ENCODE data around the gene PC. TPM values are rescaled to one million over a fixed set of nuclear protein-coding genes. Genes with fewer than 3 reads are reported as not detected.

PC gene
- polyA plus RNA-seq, 3 donors from 2014 or later = 3.7 to 4.2 TPM; not detected in 1

DNA sequence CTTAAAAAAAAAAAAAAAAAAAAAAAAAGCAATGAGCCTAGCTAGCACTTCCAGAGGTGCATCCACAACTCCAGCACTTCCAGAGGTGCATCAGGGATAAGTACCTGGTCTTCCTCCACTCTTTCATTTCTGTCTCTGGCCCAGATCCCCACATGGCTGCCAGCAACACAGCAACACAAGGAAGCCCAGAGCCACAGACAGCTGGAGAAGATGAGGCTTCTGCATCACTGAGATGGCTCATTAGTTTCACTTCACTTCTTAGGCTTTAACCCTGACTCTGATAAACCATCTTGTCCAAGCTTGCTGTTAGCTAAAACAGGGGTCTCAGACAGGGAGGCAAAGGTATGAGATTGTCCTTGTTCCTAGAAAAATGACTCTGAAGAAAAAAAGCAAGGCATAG is 35.6 kb downstream of the PC start:
- Mint-ChIP-seq H3K4me1 (no peaks in the 10 kb centered on the region), H3K36me3 (peaks cover 0 to 2% (median 0%) of the 10 kb centered on the region in 3 donors), H3K4me3 (no peak overlapping the region), H3K9me3 (no peaks in the 10 kb centered on the region), H3K27me3 (ENCODE audit: low read depth in 3 of 3) (peaks cover 0 to 6% (median 3%) of the 10 kb centered on the region in 3 donors), H3K27ac (no peak overlapping the region)
- no peak for DNase-seq

DNA sequence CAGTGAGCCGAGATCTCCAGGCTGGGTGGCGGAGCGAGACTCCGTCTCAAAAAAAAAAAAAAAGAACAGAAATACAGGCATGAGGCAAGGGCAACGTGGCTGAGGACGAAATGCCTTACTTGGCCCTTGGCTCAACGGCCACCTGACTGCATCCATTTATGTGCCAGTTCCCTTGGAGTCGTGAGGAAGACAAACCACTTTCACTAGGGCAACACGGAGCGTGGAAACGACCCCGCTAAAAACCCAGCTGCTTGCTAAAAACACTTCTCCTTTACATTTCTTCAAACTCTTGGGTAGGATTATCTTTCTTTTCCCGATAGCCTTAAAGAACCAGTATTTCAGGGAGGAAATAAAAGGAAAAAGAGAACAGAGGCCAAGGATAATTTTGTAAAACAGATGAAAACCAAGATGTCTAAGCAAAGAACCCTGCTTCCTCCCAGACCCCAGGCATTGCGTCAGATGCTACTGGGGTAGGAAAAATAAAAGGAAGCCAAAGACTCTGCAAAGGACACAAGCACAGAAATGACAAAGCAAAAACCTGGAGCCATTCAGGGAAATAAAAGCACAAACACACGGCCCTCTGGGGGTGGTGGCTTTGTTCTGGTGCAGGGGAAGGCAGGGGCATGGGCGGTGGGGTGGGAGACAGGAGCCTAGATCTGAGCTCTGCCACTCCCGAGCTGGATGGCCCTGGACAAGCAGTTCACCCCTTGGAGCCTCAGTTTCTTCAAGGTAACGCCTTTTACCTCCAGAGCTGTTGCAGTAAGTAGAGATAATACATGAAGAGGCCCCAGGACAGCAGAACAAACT is 37.0 kb downstream of the PC start:
- Mint-ChIP-seq H3K4me1 (no peaks in the 10 kb centered on the region), H3K9me3 (no peaks in the 10 kb centered on the region), H3K27ac (no peak overlapping the region), H3K36me3 (peaks cover 0 to 2% (median 0%) of the 10 kb centered on the region in 3 donors), H3K27me3 (ENCODE audit: low read depth in 3 of 3) (peaks cover 0 to 6% (median 3%) of the 10 kb centered on the region in 3 donors), H3K4me3 (no peak overlapping the region)
- no peak for DNase-seq

DNA sequence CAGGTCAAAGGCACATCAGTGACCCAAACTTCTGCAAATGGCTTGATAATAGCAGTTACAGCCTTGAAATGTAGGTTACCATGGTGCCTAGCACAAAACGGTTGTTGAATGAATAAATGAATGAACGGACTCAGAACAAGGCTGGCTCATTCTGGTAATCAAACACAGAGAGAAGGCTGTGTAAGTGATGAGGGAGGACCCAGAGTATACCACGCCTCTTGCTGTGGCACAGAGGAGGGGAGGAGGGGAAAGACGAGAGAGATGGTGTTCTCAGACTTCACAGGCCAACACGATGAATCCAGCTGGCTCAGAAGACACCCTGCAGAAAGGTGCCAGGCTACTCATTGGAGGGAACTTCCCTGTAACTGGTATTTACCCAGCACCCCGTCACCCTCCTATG is 38.3 kb downstream of the PC start:
- DNase-seq = no peak
- H3K27me3 Mint-ChIP-seq (ENCODE audit: low read depth in 3 of 3) = peaks cover 0 to 8% (median 3%) of the 10 kb centered on the region in 3 donors
- peaks cover 0 to 2% (median 0%) of the 10 kb centered on the region in 3 donors for H3K36me3 Mint-ChIP-seq
- H3K27ac Mint-ChIP-seq = no peak overlapping the region
- H3K4me1 Mint-ChIP-seq = no peaks in the 10 kb centered on the region
- no peaks in the 10 kb centered on the region for H3K9me3 Mint-ChIP-seq
- H3K4me3 Mint-ChIP-seq = no peak overlapping the region

DNA sequence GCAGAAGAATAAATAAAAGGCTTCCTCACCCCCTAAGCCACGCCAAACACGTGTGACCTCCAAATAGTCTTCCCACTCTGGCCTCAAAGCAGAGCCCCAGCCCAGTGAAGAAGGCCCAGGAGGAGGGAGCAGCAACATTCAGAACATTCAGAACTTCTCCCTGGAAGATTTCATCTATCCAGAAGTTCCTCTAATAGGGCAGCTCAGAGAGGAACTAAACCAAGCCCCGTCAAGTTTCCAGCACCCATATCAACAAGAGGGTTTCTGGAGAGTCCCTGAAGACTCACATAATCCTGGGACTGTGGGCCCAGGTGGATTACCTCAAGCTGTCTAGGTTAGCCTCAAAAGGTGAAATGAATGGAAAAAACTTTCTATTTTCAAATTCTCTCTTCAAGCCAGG is 39.4 kb downstream of the PC start:
- DNase-seq = no peak
- Mint-ChIP-seq H3K27ac (no peak overlapping the region), H3K36me3 (peaks cover 0 to 2% (median 0%) of the 10 kb centered on the region in 3 donors), H3K9me3 (no peaks in the 10 kb centered on the region), H3K27me3 (ENCODE audit: low read depth in 3 of 3) (peaks cover 0 to 4% (median 3%) of the 10 kb centered on the region in 3 donors), H3K4me1 (no peaks in the 10 kb centered on the region), H3K4me3 (no peak overlapping the region)

DNA sequence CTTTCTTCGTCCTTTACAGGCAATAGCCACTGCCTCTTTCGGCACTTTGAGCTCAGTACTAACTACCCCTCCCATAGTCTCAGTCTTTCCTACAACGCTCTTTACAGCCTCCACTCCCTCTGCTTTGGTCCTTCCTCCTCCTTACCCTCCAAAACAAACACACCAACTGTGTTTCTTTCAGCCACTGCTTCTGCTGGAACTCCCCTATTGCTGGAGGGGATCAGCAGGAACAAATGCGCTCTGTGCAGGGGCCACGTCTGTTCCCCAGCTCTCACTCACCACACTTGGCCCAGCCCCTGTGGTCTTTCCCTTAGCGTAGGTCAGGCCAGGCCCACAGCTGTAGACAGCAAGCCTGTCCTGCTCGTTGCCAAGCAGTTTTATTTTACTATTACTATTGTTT is 42.3 kb downstream of the PC start:
- Mint-ChIP-seq H3K27ac (no peak overlapping the region), H3K4me1 (no peaks in the 10 kb centered on the region), H3K9me3 (no peaks in the 10 kb centered on the region), H3K27me3 (ENCODE audit: low read depth in 3 of 3) (peaks cover 0 to 3% (median 2%) of the 10 kb centered on the region in 3 donors), H3K4me3 (no peak overlapping the region), H3K36me3 (peaks cover 0 to 2% (median 0%) of the 10 kb centered on the region in 3 donors)
- DNase-seq = no peak

DNA sequence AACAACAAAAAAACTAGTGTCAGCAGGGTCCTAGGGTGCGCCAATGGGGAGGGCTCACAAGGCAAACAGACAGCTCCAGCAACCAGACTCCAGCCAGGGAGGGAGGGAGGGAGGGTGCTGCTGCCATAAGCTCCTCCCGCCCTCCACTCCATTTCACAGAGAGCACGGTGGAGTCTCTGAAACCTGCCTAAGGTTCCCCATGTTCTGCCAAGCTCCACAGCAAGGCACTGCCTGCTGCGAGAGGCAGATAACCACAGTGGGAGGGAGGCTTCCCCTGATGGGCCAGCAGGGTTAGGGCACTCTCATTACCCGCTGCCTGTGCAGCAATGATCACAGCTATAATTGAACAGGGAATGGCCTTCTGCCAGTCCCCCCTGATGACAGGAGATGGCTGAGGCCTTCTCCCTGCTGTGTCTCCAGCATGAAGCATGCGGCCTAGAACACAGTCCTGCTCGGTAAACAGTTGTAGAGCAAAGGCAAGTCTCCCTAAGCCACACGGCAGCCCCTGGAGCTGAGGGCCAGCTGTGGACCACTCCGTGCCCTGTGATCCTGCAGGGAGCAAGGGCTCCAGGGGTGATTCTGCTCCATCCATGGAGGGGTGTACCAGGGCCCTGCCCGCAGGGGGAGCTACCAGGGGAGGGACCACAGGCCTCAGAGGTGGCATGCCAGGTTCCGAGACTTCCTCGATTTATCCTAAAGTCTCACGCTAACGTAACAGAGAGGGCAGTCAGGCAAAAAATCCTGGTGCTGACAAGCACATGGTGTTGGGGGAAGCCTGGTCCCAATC is 42.9 kb downstream of the PC start:
- no peaks in the 10 kb centered on the region for H3K4me1 Mint-ChIP-seq
- no peaks in the 10 kb centered on the region for H3K9me3 Mint-ChIP-seq
- DNase-seq = no peak
- no peak overlapping the region for H3K4me3 Mint-ChIP-seq
- peaks cover 0 to 3% (median 2%) of the 10 kb centered on the region in 3 donors for H3K27me3 Mint-ChIP-seq (ENCODE audit: low read depth in 3 of 3)
- H3K27ac Mint-ChIP-seq = no peak overlapping the region
- peaks cover 0 to 2% (median 0%) of the 10 kb centered on the region in 3 donors for H3K36me3 Mint-ChIP-seq

DNA sequence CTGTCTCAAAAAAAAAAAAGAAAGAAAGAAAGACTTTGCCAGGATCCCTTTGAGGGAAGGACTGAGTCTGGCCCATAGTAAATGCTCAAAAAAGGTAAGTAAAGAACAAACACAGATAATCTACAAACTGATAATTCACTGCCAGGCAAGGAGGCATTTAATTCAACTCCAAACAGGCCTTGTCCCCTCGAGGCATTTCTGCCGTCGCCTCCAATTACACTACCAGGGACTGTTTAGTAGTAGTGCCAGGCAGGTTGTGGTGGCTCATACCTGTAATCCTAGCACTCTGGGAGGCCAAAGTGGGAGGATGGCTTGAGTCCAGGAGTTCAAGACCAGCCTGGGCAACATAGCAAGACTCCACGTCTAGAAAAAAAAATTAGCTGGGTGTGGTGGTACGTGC is 43.7 kb downstream of the PC start:
- no peak for DNase-seq
- H3K36me3 Mint-ChIP-seq = no peaks in the 10 kb centered on the region
- H3K27ac Mint-ChIP-seq = no peak overlapping the region
- H3K27me3 Mint-ChIP-seq (ENCODE audit: low read depth in 3 of 3) = peaks cover 0 to 2% (median 2%) of the 10 kb centered on the region in 3 donors
- no peaks in the 10 kb centered on the region for H3K4me1 Mint-ChIP-seq
- no peak overlapping the region for H3K4me3 Mint-ChIP-seq
- no peaks in the 10 kb centered on the region for H3K9me3 Mint-ChIP-seq

DNA sequence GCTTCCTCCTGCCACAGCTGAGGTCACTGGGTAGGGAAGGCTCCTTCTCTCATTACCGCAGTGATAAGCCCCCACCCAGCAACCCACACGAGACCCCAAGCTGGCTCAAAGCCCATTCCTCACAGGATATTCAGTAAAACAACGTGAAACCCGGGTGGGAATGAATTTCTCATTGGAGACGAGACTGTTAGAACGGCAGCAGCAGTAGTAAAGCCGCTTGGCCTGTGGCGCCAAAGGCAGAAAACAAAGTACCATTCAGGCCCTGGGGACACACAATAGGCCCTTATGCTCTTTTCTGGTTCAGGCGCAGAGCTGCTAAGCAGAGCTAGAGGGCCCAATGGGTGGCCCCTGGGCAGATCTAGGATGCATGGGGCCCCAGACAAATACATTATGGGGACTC is 45.3 kb downstream of the PC start:
- Mint-ChIP-seq H3K27ac (no peak overlapping the region), H3K36me3 (no peaks in the 10 kb centered on the region), H3K4me1 (no peaks in the 10 kb centered on the region), H3K9me3 (no peaks in the 10 kb centered on the region), H3K4me3 (no peak overlapping the region), H3K27me3 (ENCODE audit: low read depth in 3 of 3) (peaks cover 0 to 2% (median 0%) of the 10 kb centered on the region in 3 donors)
- DNase-seq = no peak

DNA sequence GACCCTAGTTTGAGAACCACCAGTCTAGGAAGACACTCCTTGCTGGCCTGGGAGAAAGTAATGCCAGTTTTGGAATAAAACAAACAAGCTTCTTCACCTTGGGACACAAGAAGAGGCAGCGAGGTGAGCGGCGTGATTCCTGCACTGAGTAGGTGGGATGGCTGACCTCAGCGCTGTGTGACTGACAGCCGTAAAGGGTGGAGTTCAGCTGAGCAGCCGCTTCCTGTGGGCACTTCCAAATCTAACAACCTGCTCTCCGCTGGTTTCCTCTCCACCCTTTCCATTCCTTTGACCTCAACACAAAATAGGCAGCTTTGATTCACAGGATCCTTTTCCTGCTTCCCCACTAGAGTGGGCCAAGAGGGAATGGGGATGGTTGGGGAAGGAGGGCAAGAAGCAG is 45.8 kb downstream of the PC start:
- Mint-ChIP-seq H3K4me3 (no peak overlapping the region), H3K27me3 (ENCODE audit: low read depth in 3 of 3) (peaks cover 0 to 2% (median 0%) of the 10 kb centered on the region in 3 donors), H3K36me3 (no peaks in the 10 kb centered on the region), H3K27ac (no peak overlapping the region), H3K9me3 (no peaks in the 10 kb centered on the region), H3K4me1 (no peaks in the 10 kb centered on the region)
- no peak for DNase-seq

DNA sequence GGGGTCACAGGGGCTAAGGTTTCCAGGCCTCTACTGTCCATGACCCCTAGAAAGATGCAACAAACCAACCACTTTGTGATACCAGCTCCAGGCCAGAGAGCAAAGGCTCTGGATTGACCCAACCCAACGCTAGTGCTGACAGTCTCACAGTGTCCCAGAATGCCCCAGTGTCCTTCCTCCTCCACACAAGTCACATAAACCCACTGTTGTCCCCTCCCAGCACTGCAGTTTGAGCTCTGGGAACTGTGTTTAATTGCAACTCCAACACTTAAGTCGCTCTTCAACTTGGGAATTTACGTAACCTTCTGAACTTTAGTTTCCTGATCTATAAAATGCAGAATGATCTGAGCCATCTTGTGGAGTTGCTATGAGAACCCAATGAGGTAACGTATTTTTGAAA is 47.5 kb downstream of the PC start:
- no peaks in the 10 kb centered on the region for H3K9me3 Mint-ChIP-seq
- H3K4me1 Mint-ChIP-seq = no peaks in the 10 kb centered on the region
- H3K4me3 Mint-ChIP-seq = no peak overlapping the region
- DNase-seq = no peak
- H3K27me3 Mint-ChIP-seq (ENCODE audit: low read depth in 3 of 3) = peaks cover 0 to 2% (median 0%) of the 10 kb centered on the region in 3 donors
- H3K27ac Mint-ChIP-seq = no peak overlapping the region
- no peaks in the 10 kb centered on the region for H3K36me3 Mint-ChIP-seq

DNA sequence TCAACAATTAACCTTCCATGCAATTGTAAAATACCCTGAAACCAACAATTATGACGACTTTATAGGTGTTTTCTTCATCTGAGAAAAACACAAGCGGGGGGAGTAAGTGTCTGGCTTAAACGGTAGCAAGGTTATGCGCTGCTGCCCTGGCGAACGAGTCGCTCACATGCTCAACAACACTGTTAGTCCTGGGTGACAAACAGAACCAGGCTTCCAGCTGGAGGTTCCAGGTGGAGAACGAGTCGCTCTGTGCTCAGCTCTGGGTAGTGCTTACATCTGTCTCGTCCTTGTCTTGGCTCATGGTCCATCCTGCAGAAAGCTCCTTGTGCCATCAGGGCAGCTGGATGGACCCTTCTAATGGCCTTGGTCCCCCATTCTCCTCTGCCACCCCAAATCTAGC is 48.2 kb downstream of the PC start:
- peaks cover 0 to 1% (median 0%) of the 10 kb centered on the region in 3 donors for H3K27me3 Mint-ChIP-seq (ENCODE audit: low read depth in 3 of 3)
- H3K9me3 Mint-ChIP-seq = no peaks in the 10 kb centered on the region
- no peak for DNase-seq
- H3K4me1 Mint-ChIP-seq = no peaks in the 10 kb centered on the region
- H3K4me3 Mint-ChIP-seq = no peak overlapping the region
- no peak overlapping the region for H3K27ac Mint-ChIP-seq
- no peaks in the 10 kb centered on the region for H3K36me3 Mint-ChIP-seq

DNA sequence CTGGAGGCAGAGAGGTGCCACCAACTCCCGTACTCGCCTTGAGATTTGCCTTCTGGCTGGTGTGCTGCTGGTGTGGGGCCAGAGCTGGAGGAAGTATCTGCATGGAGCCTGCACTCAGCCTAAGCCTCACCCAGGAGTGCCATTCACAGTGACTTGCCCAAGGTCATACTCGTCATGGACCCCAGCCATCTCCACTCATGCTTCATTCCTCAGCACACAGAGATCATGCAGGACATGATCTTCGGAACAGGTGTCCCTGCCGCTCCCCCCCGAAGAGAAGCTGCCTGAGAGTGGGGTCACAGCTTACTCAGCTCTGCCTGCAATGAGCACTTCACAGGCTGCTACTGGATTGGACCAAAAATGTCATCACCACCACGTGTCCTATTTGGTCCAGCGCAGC is 49.0 kb downstream of the PC start:
- Mint-ChIP-seq H3K27me3 (ENCODE audit: low read depth in 3 of 3) (peaks cover 0 to 3% (median 0%) of the 10 kb centered on the region in 3 donors), H3K27ac (no peak overlapping the region), H3K36me3 (no peaks in the 10 kb centered on the region), H3K4me1 (no peaks in the 10 kb centered on the region), H3K9me3 (no peaks in the 10 kb centered on the region), H3K4me3 (no peak overlapping the region)
- no peak for DNase-seq

DNA sequence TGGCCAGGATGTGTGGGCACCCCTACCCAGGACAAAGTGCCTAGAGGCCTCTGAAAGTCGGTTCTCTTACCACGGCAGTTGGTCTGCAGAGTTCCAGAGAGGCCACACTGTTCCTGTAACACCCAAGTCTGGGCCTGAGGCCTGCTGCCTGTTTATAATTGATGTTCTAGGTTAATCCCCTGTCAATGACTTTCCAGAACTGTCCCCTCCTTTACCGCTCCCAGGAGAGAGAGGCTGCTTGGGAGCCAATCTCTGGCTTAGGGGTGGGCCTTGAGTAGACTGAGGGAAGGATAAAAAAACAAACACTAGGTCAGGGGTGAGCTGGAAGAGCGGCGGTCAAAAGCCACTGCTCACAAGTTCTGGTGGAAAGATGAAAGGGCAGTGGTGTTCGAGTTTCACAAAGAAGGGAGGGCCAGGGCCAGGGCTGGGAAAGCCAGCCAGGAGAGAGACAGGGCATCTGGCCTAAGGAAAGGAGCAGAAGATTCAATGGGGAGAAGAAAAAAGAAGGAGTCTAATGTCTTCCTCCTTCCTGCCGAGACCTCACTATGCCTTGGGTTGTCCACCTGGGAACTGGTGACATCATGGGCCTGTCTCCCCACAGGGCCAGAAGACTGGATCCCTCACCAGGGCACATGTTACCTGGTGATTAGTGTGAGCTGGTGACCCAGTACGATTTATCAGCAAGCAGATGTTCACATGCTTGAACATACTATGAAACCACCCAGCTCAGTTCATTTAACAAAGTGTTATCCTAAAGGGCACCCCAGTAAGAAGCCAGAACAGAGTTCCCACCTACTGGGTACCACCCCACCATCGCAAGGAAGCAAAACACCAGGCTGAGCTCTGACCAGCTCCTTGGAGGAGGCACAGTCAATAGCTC is 50.2 kb downstream of the PC start:
- no peak for DNase-seq
- H3K9me3 Mint-ChIP-seq = no peaks in the 10 kb centered on the region
- no peak overlapping the region for H3K27ac Mint-ChIP-seq
- no peaks in the 10 kb centered on the region for H3K4me1 Mint-ChIP-seq
- no peaks in the 10 kb centered on the region for H3K36me3 Mint-ChIP-seq
- H3K4me3 Mint-ChIP-seq = no peak overlapping the region
- H3K27me3 Mint-ChIP-seq (ENCODE audit: low read depth in 3 of 3) = peaks cover 0 to 6% (median 0%) of the 10 kb centered on the region in 3 donors

All from immature natural killer cell (primary cell).